HEK293 (cell line): ENCODE data around the gene ITGA3.

ENCODE experiments used
- CTCF ChIA-PET: fragments of 350-600 bp; formaldehyde crosslinking; extraction: SDS; loops from one replicate; lab custom pipeline; 2021; ENCODE audit warnings: antibody characterized with exemption; lab: Yijun Ruan, JAX
- POLR2A ChIA-PET: fragments of 300-600 bp; formaldehyde crosslinking; extraction: SDS; loops from one replicate; lab custom pipeline; 2020; ENCODE audit warnings: antibody characterized with exemption, inconsistent platforms; lab: Yijun Ruan, JAX
- H3K27ac ChIP-seq: fragments of 200-500 bp; sonication (Bioruptor generic); 2 replicates; pipeline ENCODE4 v1.5.1; 2014; ENCODE audit warnings: low read depth, low read length, control low read depth, inconsistent platforms; ENCODE audit errors: extremely low read depth
- H3K36me3 ChIP-seq, 2 experiments: fragments of 200-500 bp in 1 of 2; sonication (Bioruptor generic) in 1 of 2; 1 replicate in 1 of 2; 2 replicates in 1 of 2; pipeline ENCODE4 v1.5.1; 2014 to 2017; ENCODE audit warnings: inconsistent platforms in 2 of 2, low read length in 2 of 2; ENCODE audit not compliant: control insufficient read depth in 2 of 2, insufficient read depth in 1 of 2
- H3K4me1 ChIP-seq: fragments of 200-500 bp; sonication (Bioruptor generic); 2 replicates; pipeline ENCODE4 v1.5.1; 2014; ENCODE audit warnings: mild to moderate bottlenecking, low read length, inconsistent platforms; ENCODE audit not compliant: control insufficient read depth, insufficient read depth
- H3K4me3 ChIP-seq: 2 replicates; pipeline ENCODE4 v1.5.1; 2011; ENCODE audit warnings: low read depth, mild to moderate bottlenecking, control low read depth, low read length, moderate library complexity
- H3K9me3 ChIP-seq: fragments of 200-500 bp; sonication (Bioruptor generic); 2 replicates; pipeline ENCODE4 v1.5.1; 2014; ENCODE audit warnings: low read depth, low read length, inconsistent platforms; ENCODE audit not compliant: control insufficient read depth, insufficient read depth
- BCL11A ChIP-seq: fragments of 450-650 bp; formaldehyde crosslinking; IDR thresholded peaks from 2 replicates; pipeline ENCODE4 v1.5.1; 2016; ENCODE audit warnings: low read depth, missing biosample characterization, missing genetic modification characterization
- GLI2 ChIP-seq: fragments of 450-650 bp; formaldehyde crosslinking; IDR thresholded peaks from 2 replicates; pipeline ENCODE4; 2017; ENCODE audit warnings: missing biosample characterization, missing genetic modification characterization, low read depth, borderline replicate concordance
- KLF10 ChIP-seq: fragments of 450-650 bp; IDR thresholded peaks from 2 replicates; pipeline ENCODE4 v1.5.1; 2018; ENCODE audit warnings: missing biosample characterization, mild to moderate bottlenecking, missing genetic modification characterization
- MEIS1 ChIP-seq: sonication (generic); formaldehyde crosslinking; IDR thresholded peaks from 2 replicates; pipeline ENCODE4 v1.8.1; 2022; ENCODE audit warnings: missing genetic modification reagents, mild to moderate bottlenecking, borderline replicate concordance
- PATZ1 ChIP-seq: fragments of 450-650 bp; formaldehyde crosslinking; IDR thresholded peaks from 2 replicates; pipeline ENCODE4 v1.5.1; 2016; ENCODE audit warnings: missing biosample characterization, missing genetic modification characterization
- SALL2 ChIP-seq: fragments of 450-650 bp; formaldehyde crosslinking; IDR thresholded peaks from 2 replicates; pipeline ENCODE4 v1.5.0; 2017; ENCODE audit warnings: missing biosample characterization, mild to moderate bottlenecking, missing genetic modification characterization, borderline replicate concordance
- SCRT2 ChIP-seq: fragments of 450-650 bp; formaldehyde crosslinking; IDR thresholded peaks from 2 replicates; pipeline ENCODE4 v1.5.1; 2016; ENCODE audit warnings: missing biosample characterization, missing genetic modification characterization
- YY1 ChIP-seq: fragments of 450-650 bp; formaldehyde crosslinking; IDR thresholded peaks from 2 replicates; pipeline ENCODE4 v1.5.1; 2018; ENCODE audit warnings: missing biosample characterization, missing genetic modification characterization
- ZEB2 ChIP-seq: fragments of 450-650 bp; formaldehyde crosslinking; IDR thresholded peaks from 2 replicates; pipeline ENCODE4 v1.5.1; 2016; ENCODE audit warnings: missing biosample characterization, missing genetic modification characterization
- ZFP37 ChIP-seq: fragments of 450-650 bp; formaldehyde crosslinking; IDR thresholded peaks from 2 replicates; pipeline ENCODE4 v1.5.1; 2016; ENCODE audit warnings: missing biosample characterization, missing genetic modification characterization
- ZIC2 ChIP-seq: fragments of 450-650 bp; formaldehyde crosslinking; IDR thresholded peaks from 2 replicates; pipeline ENCODE4 v1.5.1; 2016; ENCODE audit warnings: missing biosample characterization, missing genetic modification characterization
- ZNF138 ChIP-seq: fragments of 450-650 bp; formaldehyde crosslinking; IDR thresholded peaks from 2 replicates; pipeline ENCODE4 v1.5.1; 2016; ENCODE audit warnings: missing biosample characterization, missing genetic modification characterization, borderline replicate concordance
- ZNF140 ChIP-seq: fragments of 450-650 bp; formaldehyde crosslinking; IDR thresholded peaks from 2 replicates; pipeline ENCODE4 v1.5.1; 2016; ENCODE audit warnings: missing biosample characterization, missing genetic modification characterization
- ZNF184 ChIP-seq: fragments of 450-650 bp; IDR thresholded peaks from 2 replicates; pipeline ENCODE4 v1.5.1; 2018; ENCODE audit warnings: missing biosample characterization, mild to moderate bottlenecking, missing genetic modification characterization
- ZNF2 ChIP-seq: fragments of 450-650 bp; formaldehyde crosslinking; IDR thresholded peaks from 2 replicates; pipeline ENCODE4 v1.5.1; 2016; ENCODE audit warnings: missing biosample characterization, missing genetic modification characterization
- ZNF202 ChIP-seq: fragments of 450-650 bp; formaldehyde crosslinking; IDR thresholded peaks from 2 replicates; pipeline ENCODE4 v1.5.1; 2016; ENCODE audit warnings: missing biosample characterization, missing genetic modification characterization, borderline replicate concordance
- ZNF214 ChIP-seq: fragments of 450-650 bp; formaldehyde crosslinking; IDR thresholded peaks from 2 replicates; pipeline ENCODE4 v1.5.1; 2017; ENCODE audit warnings: missing biosample characterization, mild to moderate bottlenecking, missing genetic modification characterization, borderline replicate concordance
- ZNF362 ChIP-seq: fragments of 450-650 bp; formaldehyde crosslinking; IDR thresholded peaks from 2 replicates; pipeline ENCODE4 v1.5.1; 2016; ENCODE audit warnings: missing biosample characterization, missing genetic modification characterization
- ZNF510 ChIP-seq: fragments of 450-650 bp; formaldehyde crosslinking; IDR thresholded peaks from 2 replicates; pipeline ENCODE4 v1.5.1; 2018; ENCODE audit warnings: mild to moderate bottlenecking, missing genetic modification characterization, missing biosample characterization; ENCODE audit not compliant: insufficient replicate concordance
- ZNF530 ChIP-seq: fragments of 450-650 bp; formaldehyde crosslinking; IDR thresholded peaks from 2 replicates; pipeline ENCODE4 v1.5.1; 2016; ENCODE audit warnings: low read depth, missing biosample characterization, missing genetic modification characterization
- ZNF549 ChIP-seq: fragments of 450-650 bp; IDR thresholded peaks from 2 replicates; pipeline ENCODE4 v1.5.1; 2018; ENCODE audit warnings: missing biosample characterization, missing genetic modification characterization, mild to moderate bottlenecking, inconsistent platforms, moderate library complexity
- ZNF558 ChIP-seq: fragments of 450-650 bp; formaldehyde crosslinking; IDR thresholded peaks from 2 replicates; pipeline ENCODE4 v1.5.1; 2016; ENCODE audit warnings: missing biosample characterization, missing genetic modification characterization
- ZNF560 ChIP-seq: fragments of 450-650 bp; formaldehyde crosslinking; IDR thresholded peaks from 2 replicates; pipeline ENCODE4 v1.5.1; 2017; ENCODE audit warnings: missing biosample characterization, missing genetic modification characterization, borderline replicate concordance
- ZNF580 ChIP-seq: fragments of 450-650 bp; formaldehyde crosslinking; IDR thresholded peaks from 2 replicates; pipeline ENCODE4 v1.5.1; 2016; ENCODE audit warnings: missing biosample characterization, missing genetic modification characterization
- ZNF623 ChIP-seq: fragments of 450-650 bp; formaldehyde crosslinking; IDR thresholded peaks from 2 replicates; pipeline ENCODE4 v1.5.1; 2016; ENCODE audit warnings: missing biosample characterization, missing genetic modification characterization
- ZNF677 ChIP-seq: fragments of 450-650 bp; IDR thresholded peaks from 2 replicates; pipeline ENCODE4 v1.5.0; 2018; ENCODE audit warnings: missing biosample characterization, mild to moderate bottlenecking, missing genetic modification characterization, moderate library complexity
- ZNF707 ChIP-seq: fragments of 450-650 bp; formaldehyde crosslinking; IDR thresholded peaks from 2 replicates; pipeline ENCODE4 v1.5.1; 2016; ENCODE audit warnings: missing biosample characterization, missing genetic modification characterization
- ZNF776 ChIP-seq: fragments of 450-650 bp; formaldehyde crosslinking; IDR thresholded peaks from 2 replicates; pipeline ENCODE4 v1.5.0; 2017; ENCODE audit warnings: missing biosample characterization, missing genetic modification characterization, borderline replicate concordance
- ZNF785 ChIP-seq: fragments of 450-650 bp; formaldehyde crosslinking; IDR thresholded peaks from 2 replicates; pipeline ENCODE4 v1.5.1; 2016; ENCODE audit warnings: missing biosample characterization, missing genetic modification characterization
- ZSCAN16 ChIP-seq: fragments of 450-650 bp; formaldehyde crosslinking; IDR thresholded peaks from 2 replicates; pipeline ENCODE4 v1.5.1; 2016; ENCODE audit warnings: missing biosample characterization, missing genetic modification characterization

The ITGA3 gene

GRCh38 chr17:50065056-50065455 is 9.1 kb downstream of the ITGA3 start (continued):
- no peak for TF ChIP-seq ZNF202 (tag by site-specific recombination)

- ChIA-PET POLR2A (interaction anchor here (0.9 to 1.4 kb wide), 2 partner anchors 11 kb away, joined by 6 to 9 read pairs; partner anchors contain the start of gene ITGA3), CTCF (interaction anchor here (0.5 to 2.4 kb wide), 10 partner anchors 10 to 133 kb away, joined by 3 to 20 read pairs (median 4); partner anchors contain the start of gene ITGA3)
- Histone ChIP-seq H3K27ac (no peak overlapping the region), H3K4me3 (no peak overlapping the region), H3K9me3 (no peaks in the 10 kb centered on the region), H3K4me1 (peaks cover 5% of the 10 kb centered on the region), H3K36me3 (peaks cover 0 to 25% of the 10 kb centered on the region in 2 experiments; a peak in 1 of 3 replicates)
- TF ChIP-seq BCL11A (tag by site-specific recombination): no peak
- TF ChIP-seq ZNF558 (tag by site-specific recombination): no peak
- TF ChIP-seq ZNF580 (tag by site-specific recombination): no peak
- TF ChIP-seq ZNF776 (tag by site-specific recombination): no peak
- TF ChIP-seq ZNF140 (tag by site-specific recombination): no peak
- no peak for TF ChIP-seq ZNF785 (tag by site-specific recombination)
- no peak for TF ChIP-seq ZNF138
- no peak for TF ChIP-seq ZNF530 (tag by site-specific recombination)
- no peak for TF ChIP-seq SALL2 (tag by site-specific recombination)
Measured at GRCh38 chr17:50066995-50067394, 11.1 kb downstream of the ITGA3 start.

- ChIA-PET CTCF (interaction anchor here (0.9 to 2.4 kb wide), 5 partner anchors 11 to 71 kb away, joined by 3 to 20 read pairs (median 12); partner anchors contain the start of gene ITGA3), POLR2A (no interaction called here)
- Histone ChIP-seq H3K4me1 (peaks cover 5% of the 10 kb centered on the region), H3K4me3 (no peak overlapping the region), H3K36me3 (peaks cover 0 to 26% of the 10 kb centered on the region in 2 experiments; a peak in 1 of 3 replicates), H3K27ac (no peak overlapping the region), H3K9me3 (no peaks in the 10 kb centered on the region)
- TF ChIP-seq ZNF184 (tag by site-specific recombination) (no peak), ZNF2 (tag by site-specific recombination) (no peak), ZNF214 (no peak), ZNF707 (tag by site-specific recombination) (no peak), SCRT2 (tag by site-specific recombination) (no peak), ZNF677 (tag by site-specific recombination) (no peak), ZNF362 (no peak), YY1 (tag by site-specific recombination) (no peak), ZNF560 (tag by site-specific recombination) (no peak), KLF10 (tag by site-specific recombination) (no peak), ZEB2 (tag by site-specific recombination) (no peak), MEIS1 (CRISPR knock-in tag) (no peak), ZNF549 (no peak), GLI2 (tag by site-specific recombination) (no peak), ZFP37 (tag by site-specific recombination) (no peak), ZNF623 (tag by site-specific recombination) (no peak), PATZ1 (tag by site-specific recombination) (no peak), ZIC2 (tag by site-specific recombination) (no peak), ZNF510 (tag by site-specific recombination) (no peak), ZSCAN16 (tag by site-specific recombination) (no peak)
Measured at GRCh38 chr17:50067996-50068395, 12.1 kb downstream of the ITGA3 start.
